IMR-90 (cell line): ENCODE results near the gene TTC38. TPM values are rescaled to one million over a fixed set of nuclear protein-coding genes. Genes with fewer than 3 reads are reported as not detected.

Source experiments
- ATAC-seq: fragments of 200-7000 bp; cut with Tn5 transposase; 2 replicates; pipeline ENCODE4 v1.9.1; 2020; ENCODE audit warnings: low read depth, mild to moderate bottlenecking, moderate library complexity
- BruUV-seq: library from RNA; stranded (reverse); fragments of 400-500 nt; replicated peaks from 2 replicates; lab custom pipeline; 2021; lab: Mats Ljungman, UMichigan
- CTCF ChIA-PET: fragments of 300-600 bp; formaldehyde crosslinking; extraction: SDS; loops from one replicate; lab custom pipeline; 2021; ENCODE audit warnings: antibody characterized with exemption; lab: Yijun Ruan, JAX
- POLR2A ChIA-PET: fragments of 300-600 bp; sonication (Branson Sonifier 250); formaldehyde crosslinking; loops from one replicate; lab custom pipeline; 2022; ENCODE audit warnings: antibody characterized with exemption; ENCODE audit not compliant: unreplicated experiment; lab: Charles Lee
- DNase-seq: peaks from one replicate; pipeline ENCODE4 v3.0.0; 2013
- H2AFZ ChIP-seq: replicated peaks from 2 replicates; pipeline ENCODE3; 2013; ENCODE audit warnings: low read length, mild to moderate bottlenecking; ENCODE audit not compliant: poor library complexity
- H2AK5ac ChIP-seq: 2 replicates; pipeline ENCODE4 v1.6.1; 2013; ENCODE audit warnings: low read depth, low read length, inconsistent platforms
- H2AK9ac ChIP-seq: replicated peaks from 2 replicates; pipeline ENCODE3; 2013; ENCODE audit warnings: mild to moderate bottlenecking, low read depth, low read length, moderate library complexity; ENCODE audit not compliant: poor library complexity
- H2BK120ac ChIP-seq: 2 replicates; pipeline ENCODE4 v1.6.1; 2013; ENCODE audit warnings: low read depth, low read length, inconsistent platforms
- H2BK15ac ChIP-seq: 3 replicates; pipeline ENCODE4 v1.6.1; 2013; ENCODE audit warnings: low read depth, low read length, inconsistent platforms
- H2BK20ac ChIP-seq: 2 replicates; pipeline ENCODE4 v1.6.1; 2013; ENCODE audit warnings: low read depth, mild to moderate bottlenecking, inconsistent platforms, low read length, moderate library complexity
- H2BK5ac ChIP-seq: 2 replicates; pipeline ENCODE4 v1.6.1; 2013; ENCODE audit warnings: mild to moderate bottlenecking, low read depth, low read length, inconsistent platforms; ENCODE audit not compliant: poor library complexity, severe bottlenecking
- H3K14ac ChIP-seq: replicated peaks from 2 replicates; pipeline ENCODE4 v1.6.1; 2013; ENCODE audit warnings: low read depth, low read length, inconsistent platforms
- H3K18ac ChIP-seq: 2 replicates; pipeline ENCODE4 v1.6.1; 2013; ENCODE audit warnings: low read depth, low read length, control low read depth
- H3K23ac ChIP-seq: 2 replicates; pipeline ENCODE4 v1.6.1; 2013; ENCODE audit warnings: low read depth, low read length, inconsistent platforms
- H3K27ac ChIP-seq: 2 replicates; pipeline ENCODE4 v1.5.1; 2013; ENCODE audit warnings: mild to moderate bottlenecking, control low read depth, low read length; ENCODE audit not compliant: insufficient read depth
- H3K27me3 ChIP-seq: 2 replicates; pipeline ENCODE4 v1.6.1; 2013; ENCODE audit warnings: low read length; ENCODE audit not compliant: control insufficient read depth, insufficient read depth
- H3K36me3 ChIP-seq: 2 replicates; pipeline ENCODE4 v1.6.1; 2013; ENCODE audit warnings: low read length, mixed read lengths; ENCODE audit not compliant: control insufficient read depth, insufficient read depth
- H3K4ac ChIP-seq: 2 replicates; pipeline ENCODE4 v1.6.1; 2013; ENCODE audit warnings: low read depth, low read length, inconsistent platforms
- H3K4me1 ChIP-seq: 2 replicates; pipeline ENCODE4 v1.6.1; 2013; ENCODE audit warnings: low read length, mixed read lengths; ENCODE audit not compliant: control insufficient read depth, insufficient read depth
- H3K4me2 ChIP-seq: 2 replicates; pipeline ENCODE4 v1.6.1; 2013; ENCODE audit warnings: low read depth, mild to moderate bottlenecking, control low read depth, low read length, moderate library complexity
- H3K4me3 ChIP-seq: 2 replicates; pipeline ENCODE4 v1.5.1; 2013; ENCODE audit warnings: low read depth, mild to moderate bottlenecking, control low read depth, low read length, moderate library complexity; ENCODE audit not compliant: insufficient read depth
- H3K56ac ChIP-seq: 2 replicates; pipeline ENCODE4 v1.6.1; 2013; ENCODE audit warnings: low read length, inconsistent platforms; ENCODE audit not compliant: insufficient read depth; ENCODE audit errors: extremely low read depth
- H3K79me1 ChIP-seq, 2 experiments: 2 replicates each; pipeline ENCODE4 v1.6.1; 2013; ENCODE audit warnings: low read length in 2 of 2, inconsistent platforms in 1 of 2, low read depth in 1 of 2
- H3K9ac ChIP-seq: 2 replicates; pipeline ENCODE4 v1.6.1; 2013; ENCODE audit warnings: low read depth, low read length, control low read depth
- H3K9me1 ChIP-seq: 2 replicates; pipeline ENCODE4 v1.6.1; 2013; ENCODE audit warnings: low read length, inconsistent platforms; ENCODE audit not compliant: insufficient read depth
- H3K9me3 ChIP-seq: 2 replicates; pipeline ENCODE4 v1.6.1; 2013; ENCODE audit warnings: low read length; ENCODE audit not compliant: control insufficient read depth, insufficient read depth
- H4K20me1 ChIP-seq: 2 replicates; pipeline ENCODE4 v1.6.1; 2013; ENCODE audit warnings: low read length, inconsistent platforms; ENCODE audit not compliant: insufficient read depth
- H4K5ac ChIP-seq: 2 replicates; pipeline ENCODE4 v1.6.1; 2013; ENCODE audit warnings: mild to moderate bottlenecking, low read depth, low read length, control low read depth
- H4K8ac ChIP-seq, 2 experiments: 2 replicates each; pipeline ENCODE4 v1.6.1; 2013; ENCODE audit warnings: low read depth in 2 of 2, low read length in 2 of 2, control low read depth in 1 of 2, inconsistent platforms in 1 of 2
- H4K91ac ChIP-seq: 2 replicates; pipeline ENCODE4 v1.6.1; 2013; ENCODE audit warnings: low read depth, low read length, inconsistent platforms; ENCODE audit not compliant: insufficient read depth
- MAZ ChIP-seq: IDR thresholded peaks from 2 replicates; pipeline ENCODE4 v1.6.1; 2012; ENCODE audit warnings: low read depth, mild to moderate bottlenecking, low read length, improper control_type of control experiment, moderate library complexity, borderline replicate concordance
- RAD21 ChIP-seq: IDR thresholded peaks from 2 replicates; pipeline ENCODE4 v1.6.1; 2012; ENCODE audit warnings: low read length, improper control_type of control experiment
- USF2 ChIP-seq: fragments of 150-350 bp; IDR thresholded peaks from 2 replicates; pipeline ENCODE4 v1.6.1; 2017; ENCODE audit warnings: mild to moderate bottlenecking, antibody characterized with exemption, low read length, low read depth
- WGBS, 2 experiments: methylation state at CpG; one replicate each; pipeline versions ENCODE4 v1.1.5 to v1.1.7; 2013; ENCODE audit warnings: missing lambda C conversion rate in 2 of 2; ENCODE audit not compliant: insufficient read length in 1 of 2; ENCODE audit errors: extremely low coverage in 2 of 2; 5-methylcytosine and 5-hydroxymethylcytosine counted together
- dilution Hi-C: fragments of 300-500 bp; cut with HindIII; formaldehyde crosslinking; loops from one replicate; pipeline ENCODE4 v1.14.3; 2018; ENCODE audit warnings: low sequenced_read_pairs; ENCODE audit not compliant: unreplicated experiment
- in situ Hi-C: fragments of 300-500 bp; cut with MboI; formaldehyde crosslinking; loops from 3 replicates; pipeline ENCODE4 v1.14.3; 2019; ENCODE audit warnings: low sequenced_read_pairs, inconsistent platforms, mixed read lengths
- intact Hi-C: fragments of 100-400 bp; cut with micrococcal nuclease; formaldehyde crosslinking; loops from 2 replicates; pipeline ENCODE4 v1.10.0; 2022
- polyA plus RNA-seq, 3 experiments: library from polyadenylated mRNA; depleted of rRNA; stranded (reverse); fragments of >200 nt; gene quantifications; 2 replicates each; pipeline ENCODE4 v1.2.3, GENCODE V29; 2012; ENCODE audit warnings: low replicate concordance in 1 of 3
- total RNA-seq: library from RNA; depleted of rRNA; stranded (reverse); fragments of >200 nt; gene quantifications from 2 replicates; pipeline ENCODE4 v1.2.3, GENCODE V29; 2012

TTC38 gene
- total and polyA plus RNA-seq, 2 of the 4 experiments (the other 2 are of a cell fraction) = 43.6 to 52.3 TPM

GRCh38 chr22:46245511-46245910, 22.3 kb upstream of the TTC38 start:
- Histone ChIP-seq H2BK20ac (no peak overlapping the region), H3K27me3 (no peaks in the 10 kb centered on the region), H3K18ac (no peak overlapping the region), H3K9me3 (no peaks in the 10 kb centered on the region), H3K4me2 (no peak overlapping the region), H3K56ac (no peak overlapping the region), H3K23ac (no peak overlapping the region), H2BK5ac (no peak overlapping the region), H2AFZ (peak overlapping the region; percentile 75), H3K79me1 (peaks cover 4 to 41% of the 10 kb centered on the region in 2 experiments), H2AK5ac (no peak overlapping the region; the same call in 1 of the 2 replicates), H3K4ac (no peak overlapping the region), H2AK9ac (peak overlapping the region; percentile 65), H3K9ac (no peak overlapping the region), H3K27ac (no peak overlapping the region), H4K20me1 (no peaks in the 10 kb centered on the region; the same call in none of the 2 replicates), H4K8ac (no peak overlapping the region), H2BK120ac (no peak overlapping the region), H4K91ac (no peak overlapping the region), H3K4me1 (peaks cover 2% of the 10 kb centered on the region; the same call in 1 of the 2 replicates), H2BK15ac (no peak overlapping the region), H3K14ac (no peak overlapping the region), H3K36me3 (peaks cover 14% of the 10 kb centered on the region), H3K9me1 (peaks cover 23% of the 10 kb centered on the region), H4K5ac (no peak overlapping the region), H3K4me3 (no peak overlapping the region)
- ChIA-PET POLR2A (no interaction called here), CTCF (no interaction called here)
- in situ Hi-C loops = no loop called here
- ATAC-seq = no peak
- WGBS, 2 experiments = 52% methylated on average over 11 of the region's 16 CpGs; no CpG with 5 or more reads in 1 of the 2 experiments
- BruUV-seq = no TSS peak
- intact Hi-C loops = no loop called here
- no peak for DNase-seq
- dilution Hi-C loops = no loop called here
- no peak for TF ChIP-seq RAD21
- TF ChIP-seq USF2 = peak; percentile 40; the same call in 1 of the 2 replicates
- no peak for TF ChIP-seq MAZ
